NCI-H2196 (cell line): ENCODE results near the gene NT5DC2.

ENCODE experiments used
- DNase-seq: peaks from one replicate; lab custom pipeline; 2025; ENCODE audit not compliant: unreplicated experiment; lab: John Stamatoyannopoulos, UW

The NT5DC2 gene

DNA sequence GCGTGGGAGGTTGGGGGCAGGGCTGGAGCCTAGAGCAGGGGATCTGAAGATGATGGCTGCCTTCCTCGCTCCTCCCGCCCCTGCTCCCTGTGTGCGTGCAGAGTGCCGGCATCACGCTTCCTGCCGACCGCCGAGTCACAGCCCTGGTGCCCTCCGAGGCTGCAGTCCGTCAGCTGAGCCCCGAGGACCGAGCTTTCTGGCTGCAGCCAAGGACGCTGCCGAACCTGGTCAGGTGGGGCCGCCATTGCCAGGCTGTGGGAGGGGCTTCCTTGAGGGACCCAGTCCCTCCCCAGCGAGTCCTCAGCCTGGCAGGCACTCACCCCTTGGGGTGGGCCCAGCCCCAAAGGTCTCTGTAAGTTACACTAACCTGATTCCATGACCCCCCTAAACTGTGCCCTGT, 20.9 kb downstream of the NT5DC2 start:
- DNase-seq = no peak

DNA sequence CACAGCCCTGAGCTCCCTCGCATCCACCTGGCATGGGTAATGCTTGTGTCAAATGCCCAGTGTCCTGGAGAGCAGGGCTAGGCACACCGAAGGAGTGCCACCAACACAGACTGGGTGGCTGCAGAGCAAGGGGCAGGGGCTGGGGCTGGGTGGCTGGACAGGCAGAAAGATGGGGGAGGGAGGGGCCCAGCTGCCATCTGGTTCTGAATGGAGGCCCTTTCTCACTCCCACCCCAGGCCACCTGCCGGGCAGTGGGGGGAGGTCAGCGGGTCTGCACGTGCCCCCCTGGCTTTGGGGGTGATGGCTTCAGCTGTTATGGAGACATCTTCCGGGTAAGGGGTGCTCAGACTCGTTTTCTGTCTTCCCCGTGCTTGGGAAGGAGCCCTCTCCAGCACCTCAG, 21.6 kb downstream of the NT5DC2 start:
- no peak for DNase-seq

DNA sequence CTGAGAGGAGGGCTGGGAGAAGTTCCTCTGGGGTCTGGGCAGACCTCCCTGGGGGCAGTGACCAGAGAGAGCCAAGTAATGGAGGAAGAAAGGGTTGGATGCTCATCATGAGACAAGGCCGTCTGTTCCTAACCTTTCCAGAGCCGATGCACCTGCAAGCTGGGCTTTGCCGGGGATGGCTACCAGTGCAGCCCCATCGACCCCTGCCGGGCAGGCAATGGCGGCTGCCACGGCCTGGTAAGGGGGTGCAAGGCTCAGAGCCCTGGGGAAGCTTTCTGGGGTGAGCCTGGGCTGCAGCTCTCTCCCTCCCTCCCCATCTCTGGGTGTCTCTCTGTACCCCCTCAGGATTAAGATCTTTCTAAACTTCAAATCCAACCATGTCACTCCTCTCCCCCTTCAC, 22.1 kb downstream of the NT5DC2 start:
- no peak for DNase-seq

DNA sequence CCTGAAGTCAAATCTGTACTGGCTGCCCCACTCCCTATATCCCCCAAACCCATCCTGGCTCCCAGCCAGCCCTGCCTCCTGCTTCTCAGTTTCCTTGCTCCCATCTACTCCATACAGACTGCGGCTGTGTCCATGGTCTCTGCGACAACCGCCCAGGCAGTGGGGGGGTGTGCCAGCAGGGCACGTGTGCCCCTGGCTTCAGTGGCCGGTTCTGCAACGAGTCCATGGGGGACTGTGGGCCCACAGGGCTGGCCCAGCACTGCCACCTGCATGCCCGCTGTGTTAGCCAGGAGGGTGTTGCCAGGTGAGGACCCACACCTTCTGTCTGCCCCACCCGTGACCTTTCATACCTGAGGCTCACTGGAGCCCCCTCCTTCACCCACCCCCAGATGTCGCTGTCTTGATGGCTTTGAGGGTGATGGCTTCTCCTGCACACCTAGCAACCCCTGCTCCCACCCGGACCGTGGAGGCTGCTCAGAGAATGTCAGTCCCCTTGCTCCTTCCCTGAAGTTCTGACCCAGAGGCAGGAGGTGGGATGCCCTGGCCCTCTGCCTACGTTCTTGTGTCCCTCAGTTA, 23.8 kb downstream of the NT5DC2 start:
- no peak for DNase-seq

- no peak for DNase-seq
These were observed 26.3 kb downstream of the NT5DC2 start for GRCh38 chr3:52507359-52507758.

GRCh38 chr3:52506266-52506966, 27.2 kb downstream of the NT5DC2 start:
- no peak for DNase-seq

DNA sequence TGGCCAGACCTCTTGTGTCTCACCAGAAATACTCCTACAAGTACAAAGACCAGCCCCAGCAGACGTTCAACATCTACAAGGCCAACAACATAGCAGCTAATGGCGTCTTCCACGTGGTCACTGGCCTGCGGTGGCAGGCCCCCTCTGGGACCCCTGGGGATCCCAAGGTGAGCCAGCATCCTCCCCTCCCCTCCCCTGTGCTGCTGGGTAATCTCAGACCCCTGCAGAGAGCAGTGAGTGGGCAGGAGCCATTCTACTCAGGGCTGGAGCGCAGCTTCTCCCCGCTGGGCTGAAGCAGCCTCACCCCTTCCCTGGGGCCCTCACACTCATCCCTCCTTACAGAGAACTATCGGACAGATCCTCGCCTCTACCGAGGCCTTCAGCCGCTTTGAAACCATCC, 28.7 kb downstream of the NT5DC2 start:
- DNase-seq = no peak

GRCh38 chr3:52503788-52504424, 29.8 kb downstream of the NT5DC2 start:
- DNase-seq = no peak

DNA sequence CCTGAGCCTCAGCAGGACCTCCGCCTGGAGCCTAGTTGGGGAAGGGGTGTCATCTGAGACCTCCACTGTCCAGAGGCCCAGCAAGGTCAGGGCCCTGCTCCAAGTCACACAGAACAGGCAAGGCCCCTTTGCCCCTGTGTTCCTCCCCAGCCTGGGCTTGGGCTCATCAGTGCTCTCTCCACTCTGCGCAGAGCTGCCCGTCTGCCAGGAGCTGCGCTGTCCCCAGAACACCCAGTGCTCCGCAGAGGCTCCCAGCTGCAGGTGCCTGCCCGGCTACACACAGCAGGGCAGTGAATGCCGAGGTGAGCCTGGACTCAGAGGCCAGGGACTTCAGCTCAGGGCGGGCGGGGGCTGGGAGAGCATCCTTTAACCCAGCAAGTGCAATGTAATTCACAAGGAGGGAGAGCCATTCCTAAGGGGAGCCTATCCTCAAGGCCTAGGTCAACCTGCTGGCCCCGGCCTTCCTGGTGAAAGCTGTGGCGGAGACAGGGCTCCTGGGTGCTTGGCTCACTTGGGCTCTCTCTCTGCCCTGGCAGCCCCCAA, 30.8 kb downstream of the NT5DC2 start:
- DNase-seq = no peak

DNA sequence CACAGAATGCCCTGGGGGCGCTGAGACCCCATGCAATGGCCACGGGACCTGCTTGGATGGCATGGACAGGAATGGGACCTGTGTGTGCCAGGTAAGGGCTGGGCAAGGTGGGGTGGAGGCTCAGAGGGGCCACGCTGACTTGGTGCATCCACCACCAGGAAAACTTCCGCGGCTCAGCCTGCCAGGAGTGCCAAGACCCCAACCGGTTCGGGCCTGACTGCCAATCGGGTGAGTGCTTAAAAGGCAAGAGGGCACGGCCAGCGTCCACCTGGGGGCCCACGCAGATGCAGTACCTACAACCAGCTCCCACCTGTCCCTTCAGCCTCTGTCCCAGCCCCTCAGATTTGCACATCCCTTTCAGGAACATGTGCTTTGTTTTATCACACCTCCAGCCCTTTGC, 31.7 kb downstream of the NT5DC2 start:
- no peak for DNase-seq

- DNase-seq = no peak
These were observed 32.6 kb downstream of the NT5DC2 start for GRCh38 chr3:52501046-52501445.

GRCh38 chr3:52498137-52499054, 35.3 kb downstream of the NT5DC2 start:
- no peak for DNase-seq

- DNase-seq = no peak
These were observed 37.7 kb downstream of the NT5DC2 start for GRCh38 chr3:52495777-52496602.

- no peak for DNase-seq
These were observed 38.7 kb downstream of the NT5DC2 start, which contains the start of gene STAB1 for GRCh38 chr3:52494886-52495495. TSS of gene STAB1 (plus strand) at chr3:52495338. CDS start at chr3:52495414, 76 bp downstream.

DNA sequence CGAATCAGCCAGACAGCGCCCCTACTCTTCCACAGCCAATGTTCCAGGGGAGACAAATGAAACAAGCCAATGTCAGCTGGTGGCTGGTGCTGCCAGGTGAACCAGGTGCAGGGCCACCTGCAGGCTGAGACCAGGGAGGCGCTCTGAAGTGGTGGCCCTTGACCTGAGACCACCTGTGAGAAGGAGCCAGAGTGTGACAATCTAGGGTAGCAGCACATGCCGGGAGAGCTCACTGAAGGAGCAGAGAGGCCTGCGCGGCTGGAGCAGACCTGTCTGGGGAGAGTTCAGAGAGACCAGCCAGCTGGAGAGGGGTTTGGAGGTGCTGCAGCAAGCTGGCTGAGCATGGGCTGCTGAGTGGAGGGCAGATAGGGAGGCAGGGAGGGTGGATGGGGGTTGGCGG, 39.2 kb downstream of the NT5DC2 start:
- no peak for DNase-seq

- DNase-seq = no peak
These were observed 40.2 kb downstream of the NT5DC2 start for GRCh38 chr3:52493232-52494017.

DNA sequence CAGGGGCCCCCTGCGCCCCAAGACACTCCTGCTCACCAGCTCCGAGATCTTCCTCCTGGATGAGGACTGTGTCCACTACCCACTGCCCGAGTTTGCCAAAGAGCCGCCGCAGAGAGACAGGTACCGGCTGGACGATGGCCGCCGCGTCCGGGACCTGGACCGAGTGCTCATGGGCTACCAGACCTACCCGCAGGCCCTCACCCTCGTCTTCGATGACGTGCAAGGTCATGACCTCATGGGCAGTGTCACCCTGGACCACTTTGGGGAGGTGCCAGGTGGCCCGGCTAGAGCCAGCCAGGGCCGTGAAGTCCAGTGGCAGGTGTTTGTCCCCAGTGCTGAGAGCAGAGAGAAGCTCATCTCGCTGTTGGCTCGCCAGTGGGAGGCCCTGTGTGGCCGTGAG, 41.6 kb downstream of the NT5DC2 start:
- DNase-seq = no peak

DNA sequence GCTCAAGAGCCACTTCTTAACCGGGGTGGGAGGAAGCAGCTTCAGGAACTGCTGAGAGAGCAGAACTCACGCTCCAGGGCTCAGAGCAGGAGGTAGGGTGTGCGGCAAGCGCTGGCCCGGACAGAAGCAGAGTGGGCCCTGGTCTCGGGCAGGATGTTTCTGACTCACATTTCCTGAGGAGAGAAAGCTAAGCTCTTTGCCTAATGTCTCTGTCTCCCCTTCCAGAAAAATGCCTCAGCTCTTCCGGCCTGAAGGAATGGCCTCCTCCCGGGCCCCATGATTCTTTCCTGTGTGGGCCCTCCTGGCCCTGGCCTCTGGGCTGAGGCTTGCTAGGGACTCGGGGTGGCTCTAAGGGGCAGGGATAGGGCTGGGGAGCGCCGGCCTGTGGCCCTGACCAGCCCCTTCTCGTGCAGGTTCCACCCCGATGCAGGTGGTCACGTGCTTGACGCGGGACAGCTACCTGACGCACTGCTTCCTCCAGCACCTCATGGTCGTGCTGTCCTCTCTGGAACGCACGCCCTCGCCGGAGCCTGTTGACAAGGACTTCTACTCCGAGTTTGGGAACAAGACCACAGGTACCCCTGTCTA, 42.6 kb downstream of the NT5DC2 start:
- no peak for DNase-seq
